Fibroblast of lung (primary cell): ENCODE data around the gene SSBP3. TPM values are rescaled to one million over a fixed set of nuclear protein-coding genes. Genes with fewer than 3 reads are reported as not detected.

Experiments used
- DNase-seq, 2 donors: peaks; one replicate each; pipeline versions ENCODE4 v3.0.0 to v3.0.0-alpha.2; 2010; ENCODE audit warnings: low read depth in 2 of 2
- H2AFZ ChIP-seq: 2 replicates; pipeline ENCODE4 v1.5.1; 2012; ENCODE audit warnings: low read length, control low read depth, inconsistent platforms
- H3K27ac ChIP-seq: 2 replicates; pipeline ENCODE4 v1.5.1; 2011; ENCODE audit warnings: low read length, control low read depth; ENCODE audit not compliant: insufficient read depth
- H3K27me3 ChIP-seq: 2 replicates; pipeline ENCODE4 v1.5.1; 2011; ENCODE audit warnings: mild to moderate bottlenecking, low read length; ENCODE audit not compliant: control insufficient read depth, insufficient read depth
- H3K36me3 ChIP-seq: 2 replicates; pipeline ENCODE4 v1.5.1; 2011; ENCODE audit warnings: low read length; ENCODE audit not compliant: control insufficient read depth, insufficient read depth
- H3K4me1 ChIP-seq: 2 replicates; pipeline ENCODE4 v1.5.1; 2011; ENCODE audit warnings: low read length; ENCODE audit not compliant: control insufficient read depth, insufficient read depth; ENCODE audit errors: extremely low read depth
- H3K4me2 ChIP-seq: 2 replicates; pipeline ENCODE4 v1.5.1; 2011; ENCODE audit warnings: low read length, control low read depth; ENCODE audit not compliant: insufficient read depth; ENCODE audit errors: extremely low read depth
- H3K4me3 ChIP-seq, 4 experiments: fragments of 200-600 bp in 1 of 4; sonication (generic) in 1 of 4; replicated peaks in 1 of 4; 2 replicates each; pipeline ENCODE4 v1.5.1; 2011 to 2016; ENCODE audit warnings: low read length in 4 of 4, low read depth in 3 of 4, mild to moderate bottlenecking in 3 of 4, control low read depth in 2 of 4, inconsistent platforms in 1 of 4, mixed read lengths in 1 of 4; ENCODE audit not compliant: insufficient read depth in 1 of 4; ENCODE audit errors: control extremely low read depth in 1 of 4
- H3K79me2 ChIP-seq: 2 replicates; pipeline ENCODE4 v1.5.1; 2012; ENCODE audit warnings: mild to moderate bottlenecking, low read length, inconsistent platforms; ENCODE audit not compliant: control insufficient read depth, insufficient read depth
- H3K9ac ChIP-seq: 2 replicates; pipeline ENCODE4 v1.5.1; 2011; ENCODE audit warnings: mild to moderate bottlenecking, low read length, control low read depth; ENCODE audit not compliant: insufficient read depth
- H3K9me3 ChIP-seq: 2 replicates; pipeline ENCODE4 v1.5.1; 2012; ENCODE audit warnings: low read depth, low read length; ENCODE audit not compliant: control insufficient read depth, insufficient read depth
- H4K20me1 ChIP-seq: 2 replicates; pipeline ENCODE4 v1.5.1; 2011; ENCODE audit warnings: low read length; ENCODE audit not compliant: control insufficient read depth, insufficient read depth; ENCODE audit errors: extremely low read depth
- CTCF ChIP-seq, 2 donors: IDR thresholded peaks in 1 of 2; conservative IDR thresholded peaks in 1 of 2; 1 replicate in 1 of 2; 2 replicates in 1 of 2; pipeline ENCODE4 v1.5.1; 2011 to 2012; ENCODE audit warnings: low read length in 2 of 2, control low read depth in 1 of 2, inconsistent platforms in 1 of 2, low read depth in 1 of 2, mild to moderate bottlenecking in 1 of 2
- EZH2 ChIP-seq: IDR thresholded peaks from 2 replicates; pipeline ENCODE4 v1.5.1; 2012; ENCODE audit warnings: low read length, control low read depth, mild to moderate bottlenecking; ENCODE audit errors: missing control alignments
- polyA plus RNA-seq, 2 donors: library from polyadenylated mRNA; depleted of rRNA in 1 of 2; stranded (reverse) in 1 of 2; unstranded in 1 of 2; fragments of >200 nt; gene quantifications; 2 replicates each; pipeline ENCODE4 v1.2.1, GENCODE V29; 2011 to 2012; ENCODE audit warnings: missing spikeins in 1 of 2
- total RNA-seq: library from RNA; depleted of rRNA; stranded (reverse); fragments of >200 nt; gene quantifications from 2 replicates; pipeline ENCODE4 v1.2.1, GENCODE V29; 2014

SSBP3 gene
- total and polyA plus RNA-seq, 2 donors (not counting 1 experiment from before 2014, with no cell fraction given) = 9.4 to 26.4 TPM

- no peak for TF ChIP-seq EZH2
- no peak for TF ChIP-seq CTCF (conservative IDR thresholded peaks at IDR 0.05 in 1 of 2, IDR thresholded peaks at IDR 0.05 in 1 of 2; ENCODE audit: low read depth in 1 of 2, low read length in 2 of 2)
- H3K79me2 ChIP-seq = peaks cover 16% of the 10 kb centered on the region
- no peak for DNase-seq
- H3K9me3 ChIP-seq = no peaks in the 10 kb centered on the region
- no peak overlapping the region for H3K9ac ChIP-seq
- no peaks in the 10 kb centered on the region for H3K36me3 ChIP-seq
- H3K27me3 ChIP-seq = no peaks in the 10 kb centered on the region
- no peak overlapping the region for H3K4me3 ChIP-seq
- H4K20me1 ChIP-seq = no peaks in the 10 kb centered on the region
- no peak overlapping the region for H2AFZ ChIP-seq
- peaks cover 31% of the 10 kb centered on the region for H3K4me1 ChIP-seq
- H3K4me2 ChIP-seq = no peak overlapping the region
- no peak overlapping the region for H3K27ac ChIP-seq
These were observed 69.2 kb downstream of the SSBP3 start for GRCh38 chr1:54337034-54337433.

GRCh38 chr1:54336116-54336515 lies 70.1 kb downstream of the SSBP3 start:
- DNase-seq = no peak
- Histone ChIP-seq H3K9me3 (no peaks in the 10 kb centered on the region), H3K27ac (peak overlapping the region; percentile 99), H3K4me3 (peak overlapping the region in 2 of 4 experiments; percentile 52 to 56), H3K79me2 (peaks cover 16% of the 10 kb centered on the region), H3K36me3 (no peaks in the 10 kb centered on the region), H3K27me3 (no peaks in the 10 kb centered on the region), H3K9ac (no peak overlapping the region), H3K4me2 (peak overlapping the region; percentile 99), H3K4me1 (peaks cover 33% of the 10 kb centered on the region), H2AFZ (no peak overlapping the region), H4K20me1 (no peaks in the 10 kb centered on the region)
- TF ChIP-seq CTCF (conservative IDR thresholded peaks at IDR 0.05 in 1 of 2, IDR thresholded peaks at IDR 0.05 in 1 of 2; ENCODE audit: low read depth in 1 of 2, low read length in 2 of 2) (no peak), EZH2 (no peak)

- Histone ChIP-seq H3K4me2 (peak overlapping the region; percentile 99), H3K4me1 (peaks cover 33% of the 10 kb centered on the region), H3K9ac (peak overlapping the region; percentile 68), H3K27ac (peak overlapping the region; percentile 99), H3K27me3 (no peaks in the 10 kb centered on the region), H3K4me3 (peak overlapping the region; percentile 42 to 56 (median 50)), H4K20me1 (no peaks in the 10 kb centered on the region), H3K36me3 (no peaks in the 10 kb centered on the region), H2AFZ (peak overlapping the region; percentile 65), H3K79me2 (peaks cover 17% of the 10 kb centered on the region), H3K9me3 (no peaks in the 10 kb centered on the region)
- peak; percentile 94 to 95 for DNase-seq
- no peak for TF ChIP-seq EZH2
- TF ChIP-seq CTCF (conservative IDR thresholded peaks at IDR 0.05 in 1 of 2, IDR thresholded peaks at IDR 0.05 in 1 of 2; ENCODE audit: low read depth in 1 of 2, low read length in 2 of 2) = no peak
These were observed 70.5 kb downstream of the SSBP3 start for GRCh38 chr1:54335755-54336108.
